GM12873 (cell line): ENCODE data around the gene ATP6V1G2.

Experiments used
- CTCF ChIP-seq: IDR thresholded peaks from 2 replicates; pipeline ENCODE4 v1.5.1; 2012; ENCODE audit warnings: low read depth, mild to moderate bottlenecking, moderate library complexity, low read length, control low read depth; ENCODE audit not compliant: insufficient read depth; ENCODE audit errors: missing control alignments

The ATP6V1G2 gene

GRCh38 chr6:31528821-31529328 is 17.5 kb downstream of the ATP6V1G2 start, which contains the start of gene MCCD1:
TSS of gene MCCD1 (plus strand) at chr6:31528962. CDS start at chr6:31529015, 53 bp downstream.
- no peak for TF ChIP-seq CTCF

- TF ChIP-seq CTCF, result no peak
Measured at GRCh38 chr6:31528307-31528777, 18.1 kb downstream of the ATP6V1G2 start.

GRCh38 chr6:31525932-31526591 is 20.3 kb downstream of the ATP6V1G2 start:
- no peak for TF ChIP-seq CTCF

- no peak for TF ChIP-seq CTCF
Measured at GRCh38 chr6:31525553-31525931, 20.9 kb downstream of the ATP6V1G2 start.

GRCh38 chr6:31521835-31522234 is 24.6 kb downstream of the ATP6V1G2 start:
- TF ChIP-seq CTCF, result no peak

GRCh38 chr6:31513456-31514165 is 32.8 kb downstream of the ATP6V1G2 start:
- TF ChIP-seq CTCF, result no peak

GRCh38 chr6:31510007-31510406 is 36.4 kb downstream of the ATP6V1G2 start:
- no peak for TF ChIP-seq CTCF
